Stimulated activated CD4-positive, alpha-beta T cell treated with anti-CD3 and anti-CD28 coated beads, Interleukin-12 subunit alpha, Interleukin-12 subunit beta, amount 100 ng/mL, for 24 hours (primary cell): Measurements from ENCODE around the gene NINJ2.
"Not testable (repeated sequence)": the region's sequence is repeated elsewhere in the genome, so short reads cannot be mapped to it uniquely, and the experiment has no call there.

ENCODE experiments used
- DNase-seq, 2 experiments: peaks; one replicate each; pipeline ENCODE4 v3.0.0-alpha.2; 2020; ENCODE audit warnings: low read depth in 2 of 2

Gene NINJ2

GRCh38 chr12:663293-663871, at the start of gene NINJ2:
TSS of gene NINJ2 (minus strand) at chr12:663445. CDS start at chr12:663360, 85 bp downstream.
- DNase-seq, result no peak

- DNase-seq, result no peak
These were observed 49.1 kb upstream of the NINJ2 start for GRCh38 chr12:712172-712863.

GRCh38 chr12:709455-710020, 46.3 kb upstream of the NINJ2 start:
- no peak for DNase-seq

- DNase-seq, result not testable (repeated sequence)
These were observed 44.8 kb upstream of the NINJ2 start for GRCh38 chr12:708084-708483.

- no peak for DNase-seq
These were observed 41.4 kb upstream of the NINJ2 start for GRCh38 chr12:704516-705242.

- no peak for DNase-seq
These were observed 38.8 kb upstream of the NINJ2 start for GRCh38 chr12:701896-702539.

- no peak for DNase-seq
These were observed 36.8 kb upstream of the NINJ2 start for GRCh38 chr12:700016-700415.

GRCh38 chr12:698222-698621, 35.0 kb upstream of the NINJ2 start:
- DNase-seq, result not testable (repeated sequence)

GRCh38 chr12:697481-697880, 34.2 kb upstream of the NINJ2 start:
- no peak for DNase-seq

GRCh38 chr12:694734-695503, 31.7 kb upstream of the NINJ2 start:
- DNase-seq, result no peak

- DNase-seq, result no peak
These were observed 30.8 kb upstream of the NINJ2 start for GRCh38 chr12:693934-694533.

- DNase-seq, result no peak
These were observed 29.0 kb upstream of the NINJ2 start for GRCh38 chr12:692274-692673.

- DNase-seq, result no peak
These were observed 27.2 kb upstream of the NINJ2 start for GRCh38 chr12:690466-690865.

- DNase-seq, result peak; percentile 46 to 47
These were observed 22.1 kb upstream of the NINJ2 start for GRCh38 chr12:685388-685787.

GRCh38 chr12:684416-684815, 21.2 kb upstream of the NINJ2 start:
- no peak for DNase-seq

- no peak for DNase-seq
These were observed 18.5 kb upstream of the NINJ2 start for GRCh38 chr12:681568-682256.

- DNase-seq, result no peak
These were observed 15.8 kb upstream of the NINJ2 start for GRCh38 chr12:678747-679712.

- DNase-seq, result no peak
These were observed 12.3 kb upstream of the NINJ2 start for GRCh38 chr12:675562-675961.

GRCh38 chr12:674272-674781, 11.1 kb upstream of the NINJ2 start:
- peak; percentile 66 to 80 for DNase-seq
